Psoas muscle (tissue), 8 donors: Measurements from ENCODE around the gene B4GALT1. TPM values are rescaled to one million over a fixed set of nuclear protein-coding genes. Genes with fewer than 3 reads are reported as not detected.
"Not testable (repeated sequence)": the region's sequence is repeated elsewhere in the genome, so short reads cannot be mapped to it uniquely, and the experiment has no call there.

ENCODE experiments used
- ATAC-seq, 4 donors: fragments of 200-7000 bp; cut with Tn5 transposase; one replicate each; pipeline ENCODE4 v1.9.1; 2020; ENCODE audit warnings: moderate library complexity in 3 of 4, mild to moderate bottlenecking in 2 of 4
- DNase-seq, 2 donors: peaks; one replicate each; pipeline ENCODE4 v3.0.0-alpha.2; 2020
- H3K27ac ChIP-seq: fragments of 200-600 bp; one replicate; pipeline ENCODE4 v1.8.0; 2022
- H3K27me3 ChIP-seq, 3 donors: fragments of 200-600 bp in 1 of 3; one replicate each; pipeline versions ENCODE4 v1.6.1 to v1.8.0; 2013 to 2022; ENCODE audit warnings: low read length in 2 of 3, mild to moderate bottlenecking in 2 of 3, moderate library complexity in 1 of 3; ENCODE audit not compliant: insufficient read depth in 3 of 3
- H3K36me3 ChIP-seq, 2 donors: fragments of 200-600 bp in 1 of 2; one replicate each; pipeline versions ENCODE4 v1.6.1 to v1.8.0; 2013 to 2022; ENCODE audit warnings: low read depth in 1 of 2, mild to moderate bottlenecking in 1 of 2, moderate library complexity in 1 of 2; ENCODE audit not compliant: insufficient read depth in 1 of 2
- H3K4me1 ChIP-seq: fragments of 200-600 bp; one replicate; pipeline ENCODE4 v1.8.0; 2022
- H3K4me3 ChIP-seq: fragments of 200-600 bp; one replicate; pipeline ENCODE4 v1.8.0; 2022; ENCODE audit warnings: mild to moderate bottlenecking
- H3K9me3 ChIP-seq: fragments of 200-600 bp; one replicate; pipeline ENCODE4 v1.8.0; 2022
- WGBS, 3 donors: extraction: QIAGEN DNeasy Blood & Tissue Kit; methylation state at CpG; one replicate each; pipeline versions ENCODE4 v1.1.6 to v1.1.7; 2013; 5-methylcytosine and 5-hydroxymethylcytosine counted together
- intact Hi-C, 2 donors: fragments of 100-400 bp; cut with DNase I; formaldehyde crosslinking; loops; one replicate each; pipeline versions ENCODE4 v1.11.0 to v1.14.2; 2022
- polyA plus RNA-seq, 3 donors: library from polyadenylated mRNA; stranded (reverse); fragments of 200-250 nt; gene quantifications; one replicate each; pipeline ENCODE4 v1.2.3, GENCODE V29; 2013
- total RNA-seq, 4 donors: library from RNA; stranded (reverse); fragmentation: NEBNext Ultra II Directional in 2 of 4; extraction: Animal tissue kit (Norgen Biotek cat#: 25700) in 2 of 4; gene quantifications; one replicate each; pipeline versions ENCODE4 v1.2.1 to v1.2.4, GENCODE V29; 2021 to 2023
- TF ChIP-seq, protein P1 (sequence below): fragments of 200-600 bp; IDR thresholded peaks from one replicate; pipeline ENCODE4 v1.8.0; 2022; ENCODE audit warnings: antibody characterized with exemption
- donor health status: healthy with polysubstance abuse.
- donor health status: DM: no; HTN: no; CAD: no; lungs with moderate emphysema.
- donor health status: Bipolar disorder and iron deficiency.
- donor health status: healthy.
- donor health status: DM: yes; HTN: yes; CAD: no.
- donor health status: DM: no; HTN: no; CAD: no.
- donor health status: DM: no; HTN: no; CAD: no.
- donor health status: DM: yes; HTN: yes; CAD: no.

The B4GALT1 gene
- total and polyA plus RNA-seq, 7 donors: 13.0 to 28.1 (median 22.3) TPM

DNA sequence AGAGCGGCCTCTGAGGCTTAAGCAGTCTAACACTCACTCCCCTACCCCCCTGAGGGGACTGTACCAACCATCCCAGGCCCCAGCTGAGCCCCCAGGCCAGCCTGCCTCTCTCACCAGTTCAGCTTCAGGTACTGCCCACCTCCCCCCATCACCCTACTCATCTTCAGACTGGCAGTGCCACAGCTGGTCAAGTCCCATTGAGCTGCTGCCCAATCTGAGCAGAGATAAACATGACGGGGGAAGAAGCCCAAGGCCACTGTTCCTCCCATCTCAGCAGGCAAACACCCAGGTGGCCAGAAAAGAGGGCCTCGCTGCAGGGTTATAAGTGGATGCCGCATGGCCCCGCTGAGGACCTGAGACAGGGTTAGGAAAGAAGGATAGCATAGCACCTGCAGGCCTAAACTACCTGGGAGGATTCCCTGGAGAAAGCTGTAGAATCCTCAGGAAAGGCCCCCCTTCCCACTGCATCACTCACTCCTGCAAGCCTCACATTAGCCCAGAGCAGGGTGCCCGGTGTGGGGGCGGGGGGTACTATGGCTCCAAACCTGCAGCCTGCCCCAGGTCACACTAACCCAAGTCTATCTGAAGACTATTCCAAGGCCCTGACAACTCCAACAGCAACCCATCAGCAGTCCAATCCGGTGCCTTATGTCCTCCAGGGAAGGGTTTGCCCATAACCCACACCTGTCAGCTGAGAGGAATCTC lies 3.6 kb downstream of the B4GALT1 start:
- DNase-seq (no peak), ATAC-seq (no peak)
- Histone ChIP-seq H3K36me3 (no peaks in the 10 kb centered on the region), H3K4me3 (peak overlapping the region; percentile 96), H3K27ac (peak overlapping the region; percentile 95), H3K4me1 (peaks cover 68% of the 10 kb centered on the region), H3K27me3 (no peaks in the 10 kb centered on the region), H3K9me3 (no peaks in the 10 kb centered on the region)
- intact Hi-C loops: loop anchor here (5.0 kb wide), 2 partner anchors 36 to 61 kb away; no protein-coding TSS in a partner anchor
- 62 to 85% (median 71%) methylated on average over 8 of the region's 8 CpGs for WGBS, 3 donors
- TF ChIP-seq, protein P1, sequence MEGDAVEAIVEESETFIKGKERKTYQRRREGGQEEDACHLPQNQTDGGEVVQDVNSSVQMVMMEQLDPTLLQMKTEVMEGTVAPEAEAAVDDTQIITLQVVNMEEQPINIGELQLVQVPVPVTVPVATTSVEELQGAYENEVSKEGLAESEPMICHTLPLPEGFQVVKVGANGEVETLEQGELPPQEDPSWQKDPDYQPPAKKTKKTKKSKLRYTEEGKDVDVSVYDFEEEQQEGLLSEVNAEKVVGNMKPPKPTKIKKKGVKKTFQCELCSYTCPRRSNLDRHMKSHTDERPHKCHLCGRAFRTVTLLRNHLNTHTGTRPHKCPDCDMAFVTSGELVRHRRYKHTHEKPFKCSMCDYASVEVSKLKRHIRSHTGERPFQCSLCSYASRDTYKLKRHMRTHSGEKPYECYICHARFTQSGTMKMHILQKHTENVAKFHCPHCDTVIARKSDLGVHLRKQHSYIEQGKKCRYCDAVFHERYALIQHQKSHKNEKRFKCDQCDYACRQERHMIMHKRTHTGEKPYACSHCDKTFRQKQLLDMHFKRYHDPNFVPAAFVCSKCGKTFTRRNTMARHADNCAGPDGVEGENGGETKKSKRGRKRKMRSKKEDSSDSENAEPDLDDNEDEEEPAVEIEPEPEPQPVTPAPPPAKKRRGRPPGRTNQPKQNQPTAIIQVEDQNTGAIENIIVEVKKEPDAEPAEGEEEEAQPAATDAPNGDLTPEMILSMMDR: no peak

DNA sequence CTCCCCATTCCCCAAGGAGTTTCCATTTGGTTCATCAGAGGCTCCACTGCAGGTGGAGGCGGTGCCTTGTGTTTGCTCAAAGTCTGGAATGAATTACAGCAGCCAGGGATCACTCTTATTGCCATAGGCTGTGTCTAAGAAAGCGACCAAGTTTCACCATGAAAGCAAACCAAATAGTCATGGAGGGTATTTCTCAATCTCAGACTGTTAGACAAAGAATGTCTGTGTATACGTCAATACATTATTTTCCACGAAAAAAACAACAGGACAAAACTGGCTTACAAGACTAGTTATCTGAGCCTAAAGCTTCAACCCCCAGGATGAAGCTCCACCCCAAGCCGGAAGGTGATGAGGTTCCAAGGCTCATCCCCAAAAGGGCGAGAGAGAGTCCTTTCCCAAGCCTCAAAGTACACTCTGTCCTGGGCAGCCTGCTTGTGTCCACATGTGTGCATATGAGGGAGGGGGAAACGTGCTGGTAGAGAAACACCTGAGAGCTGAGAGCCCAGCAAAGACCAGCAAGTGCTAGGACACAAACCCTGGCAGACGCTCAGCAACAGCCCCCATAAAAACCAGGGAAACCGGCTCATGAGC lies 4.3 kb downstream of the B4GALT1 start:
- Histone ChIP-seq H3K27ac (peak overlapping the region; percentile 95), H3K36me3 (no peaks in the 10 kb centered on the region), H3K4me1 (peaks cover 76% of the 10 kb centered on the region), H3K9me3 (no peaks in the 10 kb centered on the region), H3K27me3 (no peaks in the 10 kb centered on the region), H3K4me3 (peak overlapping the region; percentile 96)
- TF ChIP-seq, protein P1: no peak
- intact Hi-C loops: loop anchor here (5.0 kb wide), 2 partner anchors 36 to 61 kb away; no protein-coding TSS in a partner anchor
- 37 to 57% (median 40%) methylated on average over 9 of the region's 9 CpGs for WGBS, 3 donors
- peak; percentile 63 to 83 for DNase-seq
- peak in 3 of 4 donors; percentile 39 to 54 (median 50) for ATAC-seq

DNA sequence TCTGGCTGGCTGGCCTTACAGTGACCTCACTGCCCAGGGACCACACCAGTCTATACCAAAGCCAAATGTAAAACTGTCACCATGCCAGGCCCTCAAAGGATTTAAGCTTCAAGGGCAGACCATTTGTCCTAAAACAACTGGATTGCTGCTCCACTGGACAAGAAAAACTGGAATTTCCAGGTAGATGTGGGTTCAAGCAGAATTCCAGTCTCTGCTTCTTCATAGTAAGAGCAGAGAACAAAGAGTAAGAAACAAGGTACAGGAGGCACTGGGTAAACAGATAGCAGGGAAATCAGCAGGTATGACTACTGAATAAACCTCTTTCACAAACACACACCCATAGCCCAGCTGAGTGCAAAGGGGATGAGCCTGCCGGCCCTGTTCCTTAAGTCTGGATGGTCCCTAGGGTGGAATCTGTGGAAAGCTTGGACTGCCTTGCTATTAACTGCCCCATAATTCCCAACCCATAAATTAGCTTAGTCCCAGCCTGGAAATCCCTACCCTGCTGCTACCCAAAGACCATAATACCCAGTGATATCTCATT lies 5.5 kb downstream of the B4GALT1 start:
- DNase-seq: no peak
- H3K27ac ChIP-seq: peak overlapping the region; percentile 95
- no peaks in the 10 kb centered on the region for H3K9me3 ChIP-seq
- WGBS, 3 donors: 25 to 58% (median 37%) methylated on average over 1 of the region's 1 CpG
- H3K4me3 ChIP-seq: peak overlapping the region; percentile 8
- no peaks in the 10 kb centered on the region for H3K27me3 ChIP-seq
- TF ChIP-seq, protein P1: no peak
- no peak for ATAC-seq
- H3K4me1 ChIP-seq: peaks cover 86% of the 10 kb centered on the region
- intact Hi-C loops: loop anchor here (5.0 kb wide), 2 partner anchors 34 to 59 kb away; no protein-coding TSS in a partner anchor
- no peaks in the 10 kb centered on the region for H3K36me3 ChIP-seq

DNA sequence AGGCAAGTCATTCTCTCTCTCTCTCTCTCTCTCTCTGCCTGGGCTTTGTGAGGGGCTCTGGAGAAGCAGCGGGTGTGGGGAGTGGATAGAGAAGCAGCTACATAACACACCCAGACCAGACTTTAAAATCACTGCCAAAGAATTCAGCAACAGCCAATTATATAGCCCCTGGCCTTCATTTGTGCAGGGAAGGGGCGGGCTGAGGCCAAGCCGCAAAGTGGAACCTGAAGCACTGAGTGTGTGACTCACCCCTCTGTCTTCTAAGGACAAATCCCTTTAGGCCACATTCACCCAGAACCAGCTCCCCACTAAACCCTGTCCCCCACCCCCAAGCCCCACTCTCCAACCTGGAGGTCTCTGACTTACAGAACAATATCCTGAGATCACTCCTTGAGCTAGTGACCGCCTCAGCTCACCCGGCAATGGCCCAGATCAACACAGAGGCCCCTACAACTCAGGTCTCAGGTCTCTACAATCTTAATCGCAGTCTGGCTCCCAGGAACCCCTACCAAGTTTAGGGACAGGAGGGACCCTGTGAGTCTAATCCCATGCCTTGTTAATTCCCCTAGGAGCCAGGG lies 6.0 kb downstream of the B4GALT1 start:
- no peaks in the 10 kb centered on the region for H3K27me3 ChIP-seq
- H3K36me3 ChIP-seq: no peaks in the 10 kb centered on the region
- H3K9me3 ChIP-seq: no peaks in the 10 kb centered on the region
- peaks cover 92% of the 10 kb centered on the region for H3K4me1 ChIP-seq
- peak overlapping the region; percentile 95 for H3K27ac ChIP-seq
- peak overlapping the region; percentile 8 for H3K4me3 ChIP-seq
- WGBS, 3 donors: 35 to 59% (median 40%) methylated on average over 6 of the region's 6 CpGs
- peak; percentile 70 to 77 for DNase-seq
- TF ChIP-seq, protein P1: no peak
- intact Hi-C loops: loop anchor here (5.0 kb wide), 2 partner anchors 34 to 59 kb away; no protein-coding TSS in a partner anchor
- ATAC-seq: peak; percentile 59 to 86 (median 72)

DNA sequence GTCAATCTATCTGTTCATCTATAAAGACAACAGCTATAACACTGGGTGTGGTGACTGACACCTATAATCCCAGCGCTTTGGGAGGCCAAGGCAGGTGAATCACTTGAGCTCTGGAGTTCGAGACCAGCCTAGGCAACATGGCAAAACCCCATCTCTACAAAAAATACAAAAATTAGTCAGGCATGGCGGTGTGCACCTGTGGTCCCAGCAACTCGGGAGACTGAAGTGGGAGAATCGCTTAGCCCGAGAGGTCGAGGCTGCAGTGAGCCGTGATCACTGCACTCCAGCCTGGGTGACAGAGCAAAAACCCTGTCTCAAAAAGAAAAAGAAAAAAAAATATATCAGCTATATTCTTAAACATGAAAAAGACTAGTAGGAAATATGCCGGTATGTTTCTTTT lies 6.7 kb downstream of the B4GALT1 start:
- intact Hi-C loops: loop anchor here (5.0 kb wide), 2 partner anchors 33 to 58 kb away; no protein-coding TSS in a partner anchor
- H3K4me3 ChIP-seq, H3K27me3 ChIP-seq, ATAC-seq, H3K9me3 ChIP-seq, H3K36me3 ChIP-seq, DNase-seq: not testable (repeated sequence)
- WGBS, 3 donors: 83 to 91% (median 86%) methylated on average over 9 of the region's 9 CpGs
- peak overlapping the region; percentile 95 for H3K27ac ChIP-seq
- H3K4me1 ChIP-seq: peaks cover 98% of the 10 kb centered on the region
